ENCODE data around the gene LAIR1. TPM values are rescaled to one million over a fixed set of nuclear protein-coding genes. Genes with fewer than 3 reads are reported as not detected.

The LAIR1 gene
- polyA plus RNA-seq, 1 of the 3 experiments (the other 2 are of a cell fraction), result not detected

DNA sequence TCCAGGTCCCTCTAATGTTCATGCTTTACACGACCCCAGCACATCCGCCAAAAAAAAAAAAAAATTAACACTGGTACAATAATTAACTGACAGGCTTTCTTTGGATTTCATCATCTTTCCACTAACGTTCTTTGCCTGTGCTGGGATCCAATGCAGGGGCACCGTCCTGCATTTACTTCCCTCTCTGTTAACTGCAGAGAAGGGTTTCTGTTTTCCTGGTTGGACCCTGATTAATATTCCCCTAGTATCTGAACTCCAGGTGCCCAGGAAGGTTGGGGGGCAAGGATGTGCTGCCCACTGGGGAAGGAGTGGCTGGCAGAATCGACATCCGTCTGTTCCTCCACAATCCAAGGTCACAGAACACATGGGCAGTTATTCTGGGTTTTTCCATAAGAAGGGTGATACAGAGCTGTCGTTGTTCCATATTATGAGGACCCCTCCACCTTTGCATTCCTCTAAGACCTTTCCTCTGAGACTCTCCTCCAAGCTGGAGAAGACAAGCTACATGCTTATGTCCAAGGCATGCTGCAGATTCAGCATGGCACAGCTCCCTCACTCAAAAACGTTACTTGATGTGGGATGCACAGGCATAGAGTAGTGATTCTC is 4.5 kb upstream of the LAIR1 start:
- Histone ChIP-seq H3K4me1 (ENCODE audit: control insufficient read depth in 1 of 2, insufficient read depth in 2 of 2, low read depth in 1 of 2, low read length in 1 of 2) (no peaks in the 10 kb centered on the region), H3K9me3 (no peaks in the 10 kb centered on the region), H3K9me2 (no peaks in the 10 kb centered on the region), H3K36me3 (replicated peaks in 1 of 2; ENCODE audit: control insufficient read depth in 1 of 2, insufficient read depth in 2 of 2, low read length in 1 of 2) (no peaks in the 10 kb centered on the region), H2AFZ (ENCODE audit: low read depth) (no peak overlapping the region), H3K79me2 (ENCODE audit: insufficient read depth) (no peaks in the 10 kb centered on the region), H4K20me1 (ENCODE audit: insufficient read depth) (no peaks in the 10 kb centered on the region), H3F3A (replicated peaks; ENCODE audit: insufficient read depth) (no peaks in the 10 kb centered on the region), H3K4me3 (ENCODE audit: low read depth in 2 of 2, low read length in 1 of 2) (no peak overlapping the region), H3K9ac (no peak overlapping the region), H3K4me2 (no peak overlapping the region), H3K27ac (ENCODE audit: low read depth in 2 of 2, low read length in 1 of 2) (no peak overlapping the region), H3K27me3 (ENCODE audit: insufficient read depth) (peaks cover 49% of the 10 kb centered on the region; the same call in 1 of the 2 replicates)
- DNase-seq, result no peak
- CTCF ChIA-PET, result interaction anchor here (1.8 kb wide), 1 partner anchor 22 kb away, joined by 6 read pairs; no protein-coding TSS in a partner anchor
- POLR2A ChIA-PET, result no interaction called here
- TF ChIP-seq RAD21 (IDR thresholded peaks at IDR 0.05; ENCODE audit: low read length) (no peak), MXI1 (IDR thresholded peaks at IDR 0.05; ENCODE audit: low read depth, low read length) (no peak), ELF1 (IDR thresholded peaks at IDR 0.05) (no peak), TCF12 (IDR thresholded peaks at IDR 0.05) (no peak), RCOR1 (IDR thresholded peaks at IDR 0.05; ENCODE audit: low read length) (no peak), FOXJ3 (CRISPR knock-in tag; IDR thresholded peaks at IDR 0.05) (no peak), NRF1 (IDR thresholded peaks at IDR 0.05; ENCODE audit: low read depth, low read length) (no peak), TEAD4 (IDR thresholded peaks at IDR 0.05; ENCODE audit: borderline replicate concordance, insufficient read depth) (no peak), JUND (IDR thresholded peaks at IDR 0.05) (no peak), FOSL2 (IDR thresholded peaks at IDR 0.05; ENCODE audit: borderline replicate concordance, low read depth) (no peak), SMC3 (IDR thresholded peaks at IDR 0.05; ENCODE audit: low read depth, low read length) (no peak), EZH2phosphoT487 (IDR thresholded peaks at IDR 0.05; ENCODE audit: borderline replicate concordance, low read depth) (no peak), PBX3 (IDR thresholded peaks at IDR 0.05) (no peak), MEF2A (IDR thresholded peaks at IDR 0.05; ENCODE audit: borderline replicate concordance, low read depth) (no peak), YY1 (IDR thresholded peaks at IDR 0.05; ENCODE audit: low read depth) (no peak), CTCF (IDR thresholded peaks at IDR 0.05) (no peak)
- 1% methylated on average over 8 of the region's 8 CpGs for WGBS (ENCODE audit: low lambda C conversion rate)

DNA sequence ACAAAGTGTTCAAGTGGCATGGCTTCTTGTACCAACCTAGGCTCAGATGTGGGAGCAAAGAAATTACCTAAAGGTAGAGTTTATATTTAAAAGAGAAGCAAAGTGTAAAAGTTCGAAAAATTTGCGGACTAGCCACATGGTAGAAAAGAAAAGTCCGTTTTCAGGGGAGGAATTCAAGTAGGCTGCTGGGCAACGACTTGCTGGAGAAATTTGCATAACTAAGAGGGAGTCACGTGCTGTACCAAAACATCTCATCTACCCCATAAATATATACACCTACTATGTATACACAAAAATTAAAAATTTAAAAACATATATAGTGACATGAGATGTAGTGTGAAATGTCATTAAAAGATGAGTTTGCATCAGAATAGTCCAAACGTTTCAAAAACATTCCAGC is 2.1 kb upstream of the LAIR1 start:
- H3K9ac ChIP-seq, result no peak overlapping the region
- no peaks in the 10 kb centered on the region for H3K36me3 ChIP-seq (replicated peaks in 1 of 2; ENCODE audit: control insufficient read depth in 1 of 2, insufficient read depth in 2 of 2, low read length in 1 of 2)
- H3K9me2 ChIP-seq, result no peaks in the 10 kb centered on the region
- H2AFZ ChIP-seq (ENCODE audit: low read depth), result no peak overlapping the region
- H3K4me1 ChIP-seq (ENCODE audit: control insufficient read depth in 1 of 2, insufficient read depth in 2 of 2, low read depth in 1 of 2, low read length in 1 of 2), result no peaks in the 10 kb centered on the region
- H3K4me3 ChIP-seq (ENCODE audit: low read depth in 2 of 2, low read length in 1 of 2), result no peak overlapping the region
- H3K4me2 ChIP-seq, result no peak overlapping the region
- ChIA-PET CTCF (no interaction called here), POLR2A (no interaction called here)
- no peaks in the 10 kb centered on the region for H3F3A ChIP-seq (replicated peaks; ENCODE audit: insufficient read depth)
- peaks cover 54% of the 10 kb centered on the region; the same call in 1 of the 2 replicates for H3K27me3 ChIP-seq (ENCODE audit: insufficient read depth)
- no peaks in the 10 kb centered on the region for H4K20me1 ChIP-seq (ENCODE audit: insufficient read depth)
- WGBS (ENCODE audit: low lambda C conversion rate), result 3% methylated on average over 6 of the region's 6 CpGs
- no peak overlapping the region for H3K27ac ChIP-seq (ENCODE audit: low read depth in 2 of 2, low read length in 1 of 2)
- no peaks in the 10 kb centered on the region for H3K79me2 ChIP-seq (ENCODE audit: insufficient read depth)
- no peaks in the 10 kb centered on the region for H3K9me3 ChIP-seq
- DNase-seq, result no peak
- TF ChIP-seq RCOR1 (IDR thresholded peaks at IDR 0.05; ENCODE audit: low read length), result no peak
- no peak for TF ChIP-seq SMC3 (IDR thresholded peaks at IDR 0.05; ENCODE audit: low read depth, low read length)
- no peak for TF ChIP-seq MEF2A (IDR thresholded peaks at IDR 0.05; ENCODE audit: borderline replicate concordance, low read depth)
- TF ChIP-seq REST (IDR thresholded peaks at IDR 0.05; ENCODE audit: low read depth, low read length), result no peak
- TF ChIP-seq CHD2 (IDR thresholded peaks at IDR 0.05; ENCODE audit: low read length, partially characterized antibody), result no peak
- no peak for TF ChIP-seq ZBTB33 (IDR thresholded peaks at IDR 0.05; ENCODE audit: borderline replicate concordance, low read depth)
- TF ChIP-seq YY1 (IDR thresholded peaks at IDR 0.05; ENCODE audit: low read depth), result no peak
- TF ChIP-seq, protein P1, sequence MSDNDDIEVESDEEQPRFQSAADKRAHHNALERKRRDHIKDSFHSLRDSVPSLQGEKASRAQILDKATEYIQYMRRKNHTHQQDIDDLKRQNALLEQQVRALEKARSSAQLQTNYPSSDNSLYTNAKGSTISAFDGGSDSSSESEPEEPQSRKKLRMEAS (IDR thresholded peaks at IDR 0.05; ENCODE audit: low read depth), result no peak
- no peak for TF ChIP-seq FOSL2 (IDR thresholded peaks at IDR 0.05; ENCODE audit: borderline replicate concordance, low read depth)
